Stimulated activated CD8-positive, alpha-beta memory T cell treated with anti-CD3 and anti-CD28 coated beads, Interleukin-4, amount 100 ng/mL, for 4 hours (primary cell): ENCODE measurements around the gene GALNT15.

Experiments used
- DNase-seq, 2 donors: peaks; one replicate each; pipeline ENCODE4 v3.0.0-alpha.2; 2020; ENCODE audit warnings: low read depth in 2 of 2, low spot score in 1 of 2

The GALNT15 gene

GRCh38 chr3:16174389-16174788, at the start of gene GALNT15:
Gene GALNT15, plus strand, starts transcription at chr3:16174680. Its CDS starts 472 bp downstream, at chr3:16175152.
- no peak for DNase-seq

GRCh38 chr3:16126634-16127033, 47.8 kb upstream of the GALNT15 start:
- no peak for DNase-seq

- no peak for DNase-seq
Measured at GRCh38 chr3:16127249-16127648, 47.2 kb upstream of the GALNT15 start.

GRCh38 chr3:16130066-16130465, 44.4 kb upstream of the GALNT15 start:
- DNase-seq = no peak

- no peak for DNase-seq
Measured at GRCh38 chr3:16132190-16132589, 42.3 kb upstream of the GALNT15 start.

- no peak for DNase-seq
Measured at GRCh38 chr3:16132928-16133327, 41.6 kb upstream of the GALNT15 start.

- DNase-seq = no peak
Measured at GRCh38 chr3:16134173-16134928, 40.1 kb upstream of the GALNT15 start.

- no peak for DNase-seq
Measured at GRCh38 chr3:16136055-16136454, 38.4 kb upstream of the GALNT15 start.

- no peak for DNase-seq
Measured at GRCh38 chr3:16137044-16137443, 37.4 kb upstream of the GALNT15 start.

- DNase-seq = no peak
Measured at GRCh38 chr3:16137977-16138376, 36.5 kb upstream of the GALNT15 start.

- DNase-seq = no peak
Measured at GRCh38 chr3:16140116-16140893, 34.2 kb upstream of the GALNT15 start.

GRCh38 chr3:16140894-16141285, 33.6 kb upstream of the GALNT15 start:
- DNase-seq = no peak

GRCh38 chr3:16142350-16143025, 32.0 kb upstream of the GALNT15 start:
- DNase-seq = no peak

- DNase-seq = no peak
Measured at GRCh38 chr3:16143861-16144447, 30.5 kb upstream of the GALNT15 start.

- DNase-seq = no peak
Measured at GRCh38 chr3:16145176-16145575, 29.3 kb upstream of the GALNT15 start.

- DNase-seq = no peak
Measured at GRCh38 chr3:16146015-16146730, 28.3 kb upstream of the GALNT15 start.

- DNase-seq = no peak
Measured at GRCh38 chr3:16147220-16147994, 27.1 kb upstream of the GALNT15 start.

GRCh38 chr3:16148213-16148612, 26.3 kb upstream of the GALNT15 start:
- no peak for DNase-seq

GRCh38 chr3:16148783-16149182, 25.7 kb upstream of the GALNT15 start:
- no peak for DNase-seq

- DNase-seq = no peak
Measured at GRCh38 chr3:16150285-16150684, 24.2 kb upstream of the GALNT15 start.
